Natural killer cell treated with Interleukin-12 subunit alpha and Interleukin-12 subunit beta and Interleukin-15 and Interleukin-18, amount 100 ng/mL, for 72 hours (primary cell): Measurements from ENCODE around the gene NEK8. TPM values are rescaled to one million over a fixed set of nuclear protein-coding genes. Genes with fewer than 3 reads are reported as not detected.

ENCODE experiments used
- ATAC-seq, 2 donors: fragments of 150-1000 bp; cut with Tn5 transposase in 1 of 2; sonication (Bioruptor Pico), chemical (Tn5 transposase) in 1 of 2; 2 replicates each; pipeline ENCODE4 v1.10.0; 2021
- DNase-seq: peaks from one replicate; pipeline ENCODE4 v3.0.0; 2022; ENCODE audit warnings: low spot score
- H3K27ac Mint-ChIP-seq, 2 donors: 1 replicate in 1 of 2; 2 replicates in 1 of 2; pipeline ENCODE4 v1.8.0; 2022; ENCODE audit warnings: mixed read lengths in 2 of 2, mild to moderate bottlenecking in 1 of 2, moderate library complexity in 1 of 2
- H3K27me3 Mint-ChIP-seq, 2 donors: 1 replicate in 1 of 2; 2 replicates in 1 of 2; pipeline ENCODE4 v1.8.0; 2022; ENCODE audit warnings: mixed read lengths in 2 of 2
- H3K36me3 Mint-ChIP-seq: one replicate; pipeline ENCODE4 v1.8.0; 2022; ENCODE audit warnings: mixed read lengths
- H3K4me1 Mint-ChIP-seq, 2 donors: 1 replicate in 1 of 2; 2 replicates in 1 of 2; pipeline ENCODE4 v1.8.0; 2022; ENCODE audit warnings: low read depth in 2 of 2, mixed read lengths in 2 of 2, mild to moderate bottlenecking in 1 of 2
- H3K4me3 Mint-ChIP-seq: one replicate; pipeline ENCODE4 v1.8.0; 2022; ENCODE audit warnings: mixed read lengths
- H3K9me3 Mint-ChIP-seq: 2 replicates; pipeline ENCODE4 v1.8.0; 2022; ENCODE audit warnings: mixed read lengths
- total RNA-seq, 2 donors: library from RNA; stranded (reverse); gene quantifications; one replicate each; pipeline ENCODE4 v1.2.3, GENCODE V29; 2022

Gene NEK8
- total RNA-seq, 2 donors from 2014 or later, result 3.2 to 10.2 TPM

DNA sequence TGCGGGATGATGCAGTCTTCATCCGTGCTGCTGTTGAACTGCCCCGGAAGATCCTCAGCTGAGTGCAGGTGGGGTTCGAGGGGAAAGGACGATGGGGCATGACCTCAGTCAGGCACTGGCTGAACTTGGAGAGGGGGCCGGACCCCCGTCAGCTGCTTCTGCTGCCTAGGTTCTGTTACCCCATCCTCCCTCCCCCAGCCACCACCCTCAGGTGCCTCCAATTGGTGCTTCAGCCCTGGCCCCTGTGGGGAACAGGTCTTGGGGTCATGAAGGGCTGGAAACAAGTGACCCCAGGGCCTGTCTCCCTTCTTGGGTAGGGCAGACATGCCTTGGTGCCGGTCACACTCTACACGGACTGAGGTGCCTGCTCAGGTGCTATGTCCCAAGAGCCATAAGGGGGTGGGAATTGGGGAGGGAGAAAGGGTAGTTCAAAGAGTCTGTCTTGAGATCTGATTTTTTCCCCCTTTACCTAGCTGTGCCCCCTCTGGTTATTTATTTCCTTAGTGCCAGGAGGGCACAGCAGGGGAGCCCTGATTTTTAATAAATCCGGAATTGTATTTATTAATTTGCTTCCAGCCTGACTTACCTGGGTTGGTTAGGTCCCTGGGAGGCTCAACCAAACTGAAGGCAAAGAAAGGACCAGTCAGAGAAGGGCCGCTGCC, 21.1 kb downstream of the NEK8 start:
- no peaks in the 10 kb centered on the region for H3K9me3 Mint-ChIP-seq
- no peak overlapping the region for H3K27ac Mint-ChIP-seq
- ATAC-seq (no peak), DNase-seq (no peak)
- no peaks in the 10 kb centered on the region for H3K36me3 Mint-ChIP-seq
- no peak overlapping the region for H3K4me3 Mint-ChIP-seq
- no peaks in the 10 kb centered on the region for H3K27me3 Mint-ChIP-seq
- H3K4me1 Mint-ChIP-seq, result peaks cover 0 to 3% of the 10 kb centered on the region in 2 donors

- Mint-ChIP-seq H3K36me3 (no peaks in the 10 kb centered on the region), H3K4me1 (no peaks in the 10 kb centered on the region), H3K4me3 (no peak overlapping the region), H3K27ac (no peak overlapping the region), H3K27me3 (no peaks in the 10 kb centered on the region), H3K9me3 (no peaks in the 10 kb centered on the region)
- peak; percentile 88 to 92 for ATAC-seq
- DNase-seq, result peak; percentile 87
These were observed 21.8 kb downstream of the NEK8 start for GRCh38 chr17:28750178-28751047.

GRCh38 chr17:28751600-28752366, 23.2 kb downstream of the NEK8 start:
- Mint-ChIP-seq H3K27me3 (no peaks in the 10 kb centered on the region), H3K4me3 (no peak overlapping the region), H3K36me3 (no peaks in the 10 kb centered on the region), H3K4me1 (no peaks in the 10 kb centered on the region), H3K27ac (no peak overlapping the region), H3K9me3 (no peaks in the 10 kb centered on the region)
- ATAC-seq (no peak), DNase-seq (no peak)

- peak overlapping the region in 1 of 2 donors; percentile 68 for H3K27ac Mint-ChIP-seq
These were observed 26.9 kb downstream of the NEK8 start for GRCh38 chr17:28755486-28755885.

GRCh38 chr17:28756049-28756804, 27.6 kb downstream of the NEK8 start:
- peaks cover 1 to 5% of the 10 kb centered on the region in 2 donors for H3K4me1 Mint-ChIP-seq
- H3K36me3 Mint-ChIP-seq, result peaks cover 8% of the 10 kb centered on the region
- H3K9me3 Mint-ChIP-seq, result no peaks in the 10 kb centered on the region
- H3K4me3 Mint-ChIP-seq, result no peak overlapping the region
- no peak for DNase-seq
- peak overlapping the region in 1 of 2 donors; percentile 68 for H3K27ac Mint-ChIP-seq
- H3K27me3 Mint-ChIP-seq, result no peaks in the 10 kb centered on the region
- ATAC-seq, result no peak

More at GRCh38 chr17:28755486-28755885, 26.9 kb downstream of the NEK8 start:
- no peak overlapping the region for H3K4me3 Mint-ChIP-seq
- no peaks in the 10 kb centered on the region for H3K9me3 Mint-ChIP-seq
- DNase-seq (no peak), ATAC-seq (no peak)
- peaks cover 0 to 4% of the 10 kb centered on the region in 2 donors for H3K4me1 Mint-ChIP-seq
- H3K36me3 Mint-ChIP-seq, result peaks cover 8% of the 10 kb centered on the region
- no peaks in the 10 kb centered on the region for H3K27me3 Mint-ChIP-seq

- no peaks in the 10 kb centered on the region for H3K9me3 Mint-ChIP-seq
- DNase-seq (no peak), ATAC-seq (no peak)
- H3K36me3 Mint-ChIP-seq, result peaks cover 8% of the 10 kb centered on the region
- H3K4me3 Mint-ChIP-seq, result no peak overlapping the region
- peaks cover 15 to 19% of the 10 kb centered on the region in 2 donors for H3K4me1 Mint-ChIP-seq
- no peaks in the 10 kb centered on the region for H3K27me3 Mint-ChIP-seq
- H3K27ac Mint-ChIP-seq, result no peak overlapping the region
These were observed 30.0 kb downstream of the NEK8 start for GRCh38 chr17:28758411-28759121.

DNA sequence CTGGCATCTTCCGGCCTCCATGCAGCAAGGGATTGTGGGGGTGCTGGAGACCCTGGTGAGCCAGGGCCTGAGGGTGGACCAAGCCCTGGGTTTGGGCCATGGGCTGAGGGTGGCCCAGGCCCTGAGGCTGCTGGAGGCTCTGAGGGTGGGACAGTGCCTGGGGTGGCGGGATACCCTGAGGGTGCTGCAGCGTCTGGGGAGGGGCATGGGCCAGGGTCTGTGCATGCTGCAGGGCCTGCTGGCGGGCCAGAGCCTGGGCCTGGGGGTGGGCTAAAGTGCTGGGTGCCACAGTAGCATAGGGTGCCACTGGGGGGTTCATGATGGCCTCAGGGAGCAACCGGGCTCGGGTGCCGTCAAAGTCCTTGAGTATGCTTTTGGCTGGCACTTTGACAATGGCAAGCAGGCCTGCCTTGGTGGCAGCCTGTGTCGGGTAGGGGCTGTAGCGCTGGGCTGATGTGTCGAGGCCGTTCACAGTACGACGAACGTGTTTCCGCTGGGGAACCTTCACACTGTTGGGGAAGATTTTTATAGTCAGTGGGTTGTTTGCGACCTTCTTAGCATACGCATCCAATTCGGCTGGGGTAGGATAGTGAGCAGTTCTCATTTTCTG, 30.8 kb downstream of the NEK8 start:
- DNase-seq, result no peak
- Mint-ChIP-seq H3K27me3 (no peaks in the 10 kb centered on the region), H3K9me3 (no peaks in the 10 kb centered on the region), H3K27ac (no peak overlapping the region), H3K4me1 (peaks cover 17 to 23% of the 10 kb centered on the region in 2 donors), H3K36me3 (peaks cover 13% of the 10 kb centered on the region), H3K4me3 (no peak overlapping the region)
- ATAC-seq, result peak in 1 of 2 donors; percentile 16

DNA sequence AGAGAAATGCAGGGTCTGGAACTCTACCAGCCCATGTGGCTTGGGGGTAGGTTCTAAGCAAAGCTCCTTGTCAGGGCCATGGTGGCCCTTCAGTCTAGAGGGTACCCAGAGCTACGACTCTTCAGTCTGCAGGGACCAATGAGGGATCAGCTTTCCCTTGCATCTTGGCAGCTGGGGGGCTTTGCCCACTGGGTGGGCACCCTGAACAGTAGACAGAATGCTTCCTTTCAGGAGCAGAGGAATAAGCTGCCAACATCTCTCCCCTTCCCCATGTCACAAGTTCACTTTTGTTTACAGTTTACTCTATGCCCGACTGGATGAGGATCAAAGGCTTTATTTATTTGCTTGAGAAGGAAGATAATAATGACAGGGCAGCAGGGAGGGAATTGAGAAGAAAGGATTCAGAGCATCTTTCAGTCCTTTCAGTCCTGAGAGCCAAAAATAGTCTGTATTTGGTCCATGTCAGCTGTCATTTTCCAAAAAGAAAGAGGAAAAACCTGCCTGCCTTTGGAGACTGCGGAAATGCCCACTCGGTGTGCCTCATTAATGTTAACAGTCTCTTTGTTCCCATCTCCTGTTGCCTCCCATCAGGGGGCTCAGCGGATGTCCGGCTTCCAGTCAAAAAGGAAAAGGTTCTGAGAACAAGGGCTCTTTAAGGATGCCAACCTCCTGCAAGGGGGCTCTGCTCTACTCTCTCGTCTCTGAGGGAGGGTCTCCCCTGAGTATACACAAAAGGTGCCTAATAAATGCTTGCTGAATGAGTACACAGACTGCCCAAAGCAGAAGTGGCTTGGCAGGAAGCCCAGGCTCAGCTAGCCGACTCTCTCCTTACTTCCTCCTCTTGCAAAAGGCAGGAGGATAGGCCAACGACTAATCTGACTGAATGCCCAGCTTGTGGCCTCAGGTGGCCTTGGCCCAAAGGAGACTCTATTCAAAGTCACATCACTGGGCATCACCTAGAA, 32.3 kb downstream of the NEK8 start:
- Mint-ChIP-seq H3K4me3 (no peak overlapping the region), H3K27ac (peak overlapping the region; percentile 37 to 50), H3K27me3 (no peaks in the 10 kb centered on the region), H3K4me1 (peaks cover 22 to 28% of the 10 kb centered on the region in 2 donors), H3K9me3 (no peaks in the 10 kb centered on the region), H3K36me3 (peaks cover 13% of the 10 kb centered on the region)
- ATAC-seq, result no peak
- no peak for DNase-seq

DNA sequence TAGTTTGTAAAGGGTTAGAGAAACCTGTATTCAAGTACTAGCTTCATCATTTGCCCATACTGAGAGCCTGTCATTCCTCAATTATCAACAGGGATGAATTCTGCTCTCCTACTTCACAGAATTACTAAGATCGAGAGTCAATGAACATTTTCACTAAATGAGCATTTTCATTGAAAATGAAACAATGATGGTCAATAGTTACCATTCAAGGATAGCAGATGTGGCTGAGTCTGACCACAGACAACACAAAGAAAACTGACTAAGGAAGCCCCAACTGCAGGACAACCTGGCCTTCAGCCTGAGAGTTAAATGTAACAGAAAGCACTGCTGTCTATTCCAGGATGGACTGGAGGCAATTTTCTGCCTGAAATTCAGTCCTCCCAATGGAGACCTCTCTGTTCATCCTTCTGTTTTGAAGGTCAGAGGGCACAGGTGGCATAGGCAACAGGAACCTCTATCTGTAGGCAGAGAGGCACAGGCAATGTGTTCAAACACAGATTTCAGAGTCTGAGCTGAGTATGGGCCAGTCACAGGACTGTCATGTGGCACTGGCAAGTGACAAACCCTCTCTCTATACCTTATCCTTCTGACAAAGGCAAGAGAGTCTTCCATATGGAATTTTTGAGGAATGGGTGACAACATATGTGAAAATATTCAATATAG, 34.7 kb downstream of the NEK8 start:
- Mint-ChIP-seq H3K27me3 (no peaks in the 10 kb centered on the region), H3K9me3 (no peaks in the 10 kb centered on the region), H3K36me3 (peaks cover 5% of the 10 kb centered on the region), H3K27ac (peak overlapping the region; percentile 50 to 73), H3K4me1 (peaks cover 18 to 28% of the 10 kb centered on the region in 2 donors), H3K4me3 (peak overlapping the region; percentile 41)
- peak; percentile 75 to 87 for ATAC-seq
- DNase-seq, result no peak

- Mint-ChIP-seq H3K4me3 (peak overlapping the region; percentile 41), H3K4me1 (peaks cover 18 to 28% of the 10 kb centered on the region in 2 donors), H3K36me3 (peaks cover 5% of the 10 kb centered on the region), H3K27me3 (no peaks in the 10 kb centered on the region), H3K27ac (peak overlapping the region; percentile 3 to 73), H3K9me3 (no peaks in the 10 kb centered on the region)
- ATAC-seq, result peak; percentile 32 to 46
- DNase-seq, result peak; percentile 84
These were observed 35.2 kb downstream of the NEK8 start for GRCh38 chr17:28763804-28764266.

GRCh38 chr17:28765038-28765437, 36.5 kb downstream of the NEK8 start:
- H3K27me3 Mint-ChIP-seq, result no peaks in the 10 kb centered on the region
- H3K27ac Mint-ChIP-seq, result peak overlapping the region; percentile 31 to 51
- peaks cover 5% of the 10 kb centered on the region for H3K36me3 Mint-ChIP-seq

More at GRCh38 chr17:28765038-28765437, 36.5 kb downstream of the NEK8 start:
- no peaks in the 10 kb centered on the region for H3K9me3 Mint-ChIP-seq
- peaks cover 24 to 28% of the 10 kb centered on the region in 2 donors for H3K4me1 Mint-ChIP-seq
- no peak overlapping the region for H3K4me3 Mint-ChIP-seq
- DNase-seq (no peak), ATAC-seq (no peak)
